Measurements from ENCODE around the gene DTD1. TPM values are rescaled to one million over a fixed set of nuclear protein-coding genes. Genes with fewer than 3 reads are reported as not detected.
"Not testable (repeated sequence)": the region's sequence is repeated elsewhere in the genome, so short reads cannot be mapped to it uniquely, and the experiment has no call there.

Gene DTD1
- total RNA-seq, 1 donor from 2014 or later: 49.9 TPM

- Mint-ChIP-seq H3K4me1 (no peaks in the 10 kb centered on the region), H3K4me3 (no peak overlapping the region), H3K36me3 (ENCODE audit: low read depth) (no peaks in the 10 kb centered on the region), H3K27ac (no peak overlapping the region), H3K9me3 (no peaks in the 10 kb centered on the region), H3K27me3 (no peaks in the 10 kb centered on the region)
- intact Hi-C loops (cut with micrococcal nuclease): no loop called here
- no peak for DNase-seq
Measured at GRCh38 chr20:18737140-18737539, 149.3 kb downstream of the DTD1 start.

- Mint-ChIP-seq H3K4me1 (no peaks in the 10 kb centered on the region), H3K4me3 (no peak overlapping the region), H3K27ac (no peak overlapping the region), H3K9me3 (no peaks in the 10 kb centered on the region), H3K27me3 (no peaks in the 10 kb centered on the region), H3K36me3 (ENCODE audit: low read depth) (no peaks in the 10 kb centered on the region)
- no peak for DNase-seq
- intact Hi-C loops (cut with micrococcal nuclease): no loop called here
Measured at GRCh38 chr20:18738055-18738454, 150.2 kb downstream of the DTD1 start.

- intact Hi-C loops (cut with micrococcal nuclease): no loop called here
- Mint-ChIP-seq H3K4me3 (no peak overlapping the region), H3K27me3 (no peaks in the 10 kb centered on the region), H3K27ac (no peak overlapping the region), H3K4me1 (no peaks in the 10 kb centered on the region), H3K36me3 (ENCODE audit: low read depth) (no peaks in the 10 kb centered on the region), H3K9me3 (no peaks in the 10 kb centered on the region)
- DNase-seq: no peak
Measured at GRCh38 chr20:18738888-18739287, 151.0 kb downstream of the DTD1 start.

GRCh38 chr20:18739751-18740166 lies 151.9 kb downstream of the DTD1 start:
- no peak overlapping the region for H3K27ac Mint-ChIP-seq
- no peak overlapping the region for H3K4me3 Mint-ChIP-seq
- no peaks in the 10 kb centered on the region for H3K9me3 Mint-ChIP-seq
- H3K27me3 Mint-ChIP-seq: no peaks in the 10 kb centered on the region
- H3K4me1 Mint-ChIP-seq: no peaks in the 10 kb centered on the region
- intact Hi-C loops (cut with micrococcal nuclease): no loop called here
- no peak for DNase-seq
- no peaks in the 10 kb centered on the region for H3K36me3 Mint-ChIP-seq (ENCODE audit: low read depth)

- intact Hi-C loops (cut with micrococcal nuclease): no loop called here
Measured at GRCh38 chr20:18740726-18741125, 152.9 kb downstream of the DTD1 start.

GRCh38 chr20:18742841-18743240 lies 155.0 kb downstream of the DTD1 start:
- intact Hi-C loops (cut with micrococcal nuclease): no loop called here
- no peaks in the 10 kb centered on the region for H3K27me3 Mint-ChIP-seq
- no peaks in the 10 kb centered on the region for H3K4me1 Mint-ChIP-seq
- no peak overlapping the region for H3K4me3 Mint-ChIP-seq
- H3K36me3 Mint-ChIP-seq (ENCODE audit: low read depth): no peaks in the 10 kb centered on the region
- H3K27ac Mint-ChIP-seq: no peak overlapping the region
- no peak for DNase-seq
- no peaks in the 10 kb centered on the region for H3K9me3 Mint-ChIP-seq

More at GRCh38 chr20:18740726-18741125, 152.9 kb downstream of the DTD1 start:
- Mint-ChIP-seq H3K27ac (no peak overlapping the region), H3K36me3 (ENCODE audit: low read depth) (no peaks in the 10 kb centered on the region), H3K9me3 (no peaks in the 10 kb centered on the region), H3K4me3 (no peak overlapping the region), H3K4me1 (no peaks in the 10 kb centered on the region), H3K27me3 (no peaks in the 10 kb centered on the region)
- DNase-seq: no peak

GRCh38 chr20:18743665-18744440 lies 156.0 kb downstream of the DTD1 start:
- H3K36me3 Mint-ChIP-seq (ENCODE audit: low read depth): no peaks in the 10 kb centered on the region
- H3K4me1 Mint-ChIP-seq: no peaks in the 10 kb centered on the region

GRCh38 chr20:18747090-18747489 lies 159.2 kb downstream of the DTD1 start:
- H3K4me1 Mint-ChIP-seq: no peaks in the 10 kb centered on the region
- H3K36me3 Mint-ChIP-seq (ENCODE audit: low read depth): no peaks in the 10 kb centered on the region
- no peaks in the 10 kb centered on the region for H3K27me3 Mint-ChIP-seq
- intact Hi-C loops (cut with micrococcal nuclease): no loop called here
- H3K4me3 Mint-ChIP-seq: no peak overlapping the region
- DNase-seq: no peak
- no peaks in the 10 kb centered on the region for H3K9me3 Mint-ChIP-seq
- H3K27ac Mint-ChIP-seq: no peak overlapping the region

More at GRCh38 chr20:18743665-18744440, 156.0 kb downstream of the DTD1 start:
- H3K4me3 Mint-ChIP-seq: no peak overlapping the region
- H3K27me3 Mint-ChIP-seq: no peaks in the 10 kb centered on the region
- DNase-seq: no peak
- no peak overlapping the region for H3K27ac Mint-ChIP-seq
- intact Hi-C loops (cut with micrococcal nuclease): no loop called here
- H3K9me3 Mint-ChIP-seq: no peaks in the 10 kb centered on the region

- H3K9me3 Mint-ChIP-seq: no peaks in the 10 kb centered on the region
Measured at GRCh38 chr20:18748987-18749386, 161.1 kb downstream of the DTD1 start.

GRCh38 chr20:18749528-18749927 lies 161.7 kb downstream of the DTD1 start:
- intact Hi-C loops (cut with micrococcal nuclease): no loop called here
- H3K4me1 Mint-ChIP-seq: peaks cover 2% of the 10 kb centered on the region
- H3K27ac Mint-ChIP-seq: no peak overlapping the region
- no peaks in the 10 kb centered on the region for H3K36me3 Mint-ChIP-seq (ENCODE audit: low read depth)
- H3K27me3 Mint-ChIP-seq: no peaks in the 10 kb centered on the region
- no peak overlapping the region for H3K4me3 Mint-ChIP-seq
- H3K9me3 Mint-ChIP-seq: no peaks in the 10 kb centered on the region
- DNase-seq: no peak

More at GRCh38 chr20:18748987-18749386, 161.1 kb downstream of the DTD1 start:
- Mint-ChIP-seq H3K36me3 (ENCODE audit: low read depth) (no peaks in the 10 kb centered on the region), H3K4me1 (peaks cover under 1% of the 10 kb centered on the region), H3K4me3 (no peak overlapping the region), H3K27ac (no peak overlapping the region), H3K27me3 (no peaks in the 10 kb centered on the region)
- DNase-seq: no peak
- intact Hi-C loops (cut with micrococcal nuclease): no loop called here

GRCh38 chr20:18750735-18751134 lies 162.9 kb downstream of the DTD1 start:
- intact Hi-C loops (cut with micrococcal nuclease): no loop called here
- Mint-ChIP-seq H3K4me1 (peaks cover 2% of the 10 kb centered on the region), H3K27me3 (no peaks in the 10 kb centered on the region)

GRCh38 chr20:18754030-18754652 lies 166.3 kb downstream of the DTD1 start:
- Mint-ChIP-seq H3K27ac (no peak overlapping the region), H3K4me1 (peaks cover 2% of the 10 kb centered on the region), H3K4me3 (no peak overlapping the region), H3K27me3 (no peaks in the 10 kb centered on the region), H3K36me3 (ENCODE audit: low read depth) (no peaks in the 10 kb centered on the region), H3K9me3 (no peaks in the 10 kb centered on the region)
- intact Hi-C loops (cut with micrococcal nuclease): no loop called here
- DNase-seq: peak; percentile 45

More at GRCh38 chr20:18750735-18751134, 162.9 kb downstream of the DTD1 start:
- Mint-ChIP-seq H3K36me3 (ENCODE audit: low read depth) (no peaks in the 10 kb centered on the region), H3K27ac (no peak overlapping the region), H3K9me3 (no peaks in the 10 kb centered on the region), H3K4me3 (no peak overlapping the region)
- no peak for DNase-seq

GRCh38 chr20:18754653-18755045 lies 166.8 kb downstream of the DTD1 start:
- peak; percentile 18 for DNase-seq
- Mint-ChIP-seq H3K9me3 (no peaks in the 10 kb centered on the region), H3K36me3 (ENCODE audit: low read depth) (no peaks in the 10 kb centered on the region), H3K27ac (no peak overlapping the region), H3K27me3 (no peaks in the 10 kb centered on the region), H3K4me3 (no peak overlapping the region), H3K4me1 (peaks cover 2% of the 10 kb centered on the region)
- intact Hi-C loops (cut with micrococcal nuclease): no loop called here

- H3K9me3 Mint-ChIP-seq; H3K27ac Mint-ChIP-seq; H3K4me1 Mint-ChIP-seq; H3K27me3 Mint-ChIP-seq; intact Hi-C loops (cut with micrococcal nuclease); H3K36me3 Mint-ChIP-seq (ENCODE audit: low read depth); H3K4me3 Mint-ChIP-seq; DNase-seq: not testable (repeated sequence)
Measured at GRCh38 chr20:18760852-18761251, 173.0 kb downstream of the DTD1 start.

Data from activated CD4-positive, alpha-beta T cell treated with anti-CD3 and anti-CD28 coated beads, Interleukin-2, amount 10 ng/mL, durations not matched to agents 24 days and 14 days (primary cell).